GM13976 (cell line): ENCODE measurements around the gene SH2D4B.

Experiments used
- DNase-seq: peaks from one replicate; pipeline ENCODE4 v3.0.0; 2012; ENCODE audit warnings: low spot score
- CTCF ChIP-seq: IDR thresholded peaks from 2 replicates; pipeline ENCODE4 v1.5.1; 2012; ENCODE audit warnings: borderline replicate concordance, mild to moderate bottlenecking; ENCODE audit not compliant: insufficient read depth; ENCODE audit errors: extremely low read depth, missing control alignments, control extremely low read depth
- in situ Hi-C: fragments of 300-500 bp; cut with MboI; formaldehyde crosslinking; loops from one replicate; pipeline ENCODE4 v1.12.0; 2022; ENCODE audit warnings: low sequenced_read_pairs, mixed read lengths, inconsistent platforms; ENCODE audit not compliant: unreplicated experiment

The SH2D4B gene

DNA sequence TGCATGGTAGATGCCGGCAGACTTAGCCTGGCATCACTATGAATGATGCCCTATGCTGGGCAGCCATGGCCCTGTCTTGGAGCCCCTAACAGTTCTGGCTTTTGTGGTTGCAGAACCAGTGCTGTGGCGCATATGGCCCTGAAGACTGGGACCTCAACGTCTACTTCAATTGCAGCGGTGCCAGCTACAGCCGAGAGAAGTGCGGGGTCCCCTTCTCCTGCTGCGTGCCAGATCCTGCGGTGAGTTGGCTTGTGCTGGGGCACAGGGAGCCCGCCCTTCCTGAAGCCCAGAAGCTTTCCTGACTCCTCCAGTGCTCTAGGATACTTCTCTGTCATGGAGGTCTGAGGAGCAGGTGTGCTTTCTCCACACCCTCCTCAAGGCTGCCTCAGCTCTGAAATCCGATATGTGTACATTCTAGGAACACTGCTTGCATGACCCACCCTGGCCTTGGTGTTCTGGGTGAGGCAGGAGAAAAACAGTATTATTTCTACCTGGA, 25.6 kb upstream of the SH2D4B start:
- TF ChIP-seq CTCF, result no peak
- DNase-seq, result no peak
- in situ Hi-C loops, result no loop called here

DNA sequence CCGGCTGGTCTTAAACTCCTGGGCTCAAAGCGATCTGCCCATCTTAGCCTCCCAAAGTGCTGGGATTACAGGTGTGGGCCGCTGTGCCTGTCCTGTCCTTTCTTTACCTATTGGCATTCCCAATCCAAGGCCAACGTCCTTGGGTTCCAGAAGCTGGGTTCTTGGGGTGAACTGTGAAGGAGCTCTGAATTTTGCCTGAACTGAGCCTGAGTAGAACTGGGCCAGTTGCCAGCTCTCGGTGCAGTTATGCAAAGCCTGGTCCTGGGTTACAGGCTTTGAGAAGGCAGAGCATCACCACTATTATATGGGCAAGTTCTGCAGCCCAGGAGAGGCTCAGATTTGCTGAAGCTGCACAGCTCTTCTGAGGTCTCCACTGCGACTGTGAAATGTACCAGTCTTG, 24.6 kb upstream of the SH2D4B start:
- DNase-seq, result no peak
- no peak for TF ChIP-seq CTCF
- in situ Hi-C loops, result no loop called here

DNA sequence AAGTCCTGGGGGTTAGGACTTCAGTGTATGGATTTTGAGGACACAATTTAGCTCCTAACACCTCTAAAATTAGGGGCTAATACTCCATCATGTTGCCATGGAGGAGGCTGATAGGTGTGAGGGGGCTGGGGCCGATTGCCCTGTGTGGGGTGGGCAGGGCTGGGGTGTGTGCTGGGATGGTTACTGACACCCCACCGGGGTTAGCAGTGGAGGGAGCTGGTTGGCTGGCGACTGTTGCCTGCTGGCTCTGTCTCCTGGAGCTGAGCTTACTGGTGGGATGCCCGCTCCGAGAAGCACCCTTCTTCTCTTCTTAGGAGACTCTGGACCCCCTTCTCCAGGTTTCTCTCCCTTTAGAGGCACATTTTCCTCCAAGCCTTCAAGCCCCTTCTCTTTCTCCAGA, 22.2 kb upstream of the SH2D4B start:
- DNase-seq, result no peak
- no peak for TF ChIP-seq CTCF
- in situ Hi-C loops, result no loop called here

- in situ Hi-C loops, result no loop called here
- no peak for TF ChIP-seq CTCF
- DNase-seq, result no peak
These were observed 21.8 kb upstream of the SH2D4B start for GRCh38 chr10:80515941-80516340.

- no peak for TF ChIP-seq CTCF
- DNase-seq, result no peak
- in situ Hi-C loops, result no loop called here
These were observed 21.1 kb upstream of the SH2D4B start for GRCh38 chr10:80516506-80517075.

DNA sequence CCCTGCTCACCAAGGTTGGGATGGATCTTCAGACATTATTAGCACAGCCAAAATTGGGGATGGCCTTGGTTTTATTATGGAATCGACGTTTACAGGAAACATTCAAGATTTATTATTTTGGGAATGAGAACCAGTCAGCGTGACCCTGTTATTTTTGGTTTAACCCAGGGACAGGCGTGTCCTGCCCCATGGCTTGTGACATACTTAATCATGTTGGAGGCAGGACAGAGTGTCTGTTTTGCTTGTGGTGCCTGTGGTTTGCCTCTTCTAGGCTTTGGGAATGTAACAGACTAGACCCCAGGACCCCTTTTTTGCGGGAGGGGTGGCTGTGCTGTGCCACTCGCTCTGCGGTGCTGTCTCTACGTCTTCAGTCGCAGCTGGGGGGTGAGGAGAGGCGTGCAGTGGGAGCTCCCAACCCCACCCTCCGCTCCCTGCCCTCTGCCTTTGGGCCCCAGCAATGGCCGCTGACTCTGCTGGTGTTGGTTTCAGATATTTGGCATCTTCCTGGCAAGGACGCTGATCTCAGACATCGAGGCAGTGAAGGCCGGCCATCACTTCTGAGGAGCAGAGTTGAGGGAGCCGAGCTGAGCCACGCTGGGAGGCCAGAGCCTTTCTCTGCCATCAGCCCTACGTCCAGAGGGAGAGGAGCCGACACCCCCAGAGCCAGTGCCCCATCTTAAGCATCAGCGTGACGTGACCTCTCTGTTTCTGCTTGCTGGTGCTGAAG, 20.1 kb upstream of the SH2D4B start:
- no peak for DNase-seq
- in situ Hi-C loops, result no loop called here
- no peak for TF ChIP-seq CTCF
